Cardiac septum (tissue), 1 donor: ENCODE data around the gene HAUS8. TPM values are rescaled to one million over a fixed set of nuclear protein-coding genes. Genes with fewer than 3 reads are reported as not detected.
A peak's percentile ranks its signal among the peaks of the same experiment; 100 is the strongest.

Experiments
- DNase-seq: peaks from one replicate; pipeline ENCODE4 v3.0.0-alpha.2; 2020; ENCODE audit warnings: low spot score
- intact Hi-C: fragments of 100-400 bp; cut with DNase I; formaldehyde crosslinking; loops from one replicate; pipeline ENCODE4 v1.14.0; 2022
- total RNA-seq: library from RNA; stranded (reverse); fragmentation: NEBNext Ultra II Directional; extraction: Animal tissue kit (Norgen Biotek cat#: 25700); gene quantifications from one replicate; pipeline ENCODE4 v1.2.1, GENCODE V29; 2021
- donor health status: DM: no; HTN: no; CAD: no.

HAUS8 gene
- total RNA-seq, 1 donor from 2014 or later: 2.6 TPM

GRCh38 chr19:17078036-17078919, 3.0 kb upstream of the HAUS8 start:
- DNase-seq: no peak
- intact Hi-C loops: loop anchor here (5.0 kb wide), 1 partner anchor 149 kb away; the partner anchor contains the start of gene OCEL1

GRCh38 chr19:17077447-17078028, 2.3 kb upstream of the HAUS8 start:
- DNase-seq: no peak
- intact Hi-C loops: loop anchor here (5.0 kb wide), 1 partner anchor 150 kb away; the partner anchor contains the start of gene OCEL1

DNA sequence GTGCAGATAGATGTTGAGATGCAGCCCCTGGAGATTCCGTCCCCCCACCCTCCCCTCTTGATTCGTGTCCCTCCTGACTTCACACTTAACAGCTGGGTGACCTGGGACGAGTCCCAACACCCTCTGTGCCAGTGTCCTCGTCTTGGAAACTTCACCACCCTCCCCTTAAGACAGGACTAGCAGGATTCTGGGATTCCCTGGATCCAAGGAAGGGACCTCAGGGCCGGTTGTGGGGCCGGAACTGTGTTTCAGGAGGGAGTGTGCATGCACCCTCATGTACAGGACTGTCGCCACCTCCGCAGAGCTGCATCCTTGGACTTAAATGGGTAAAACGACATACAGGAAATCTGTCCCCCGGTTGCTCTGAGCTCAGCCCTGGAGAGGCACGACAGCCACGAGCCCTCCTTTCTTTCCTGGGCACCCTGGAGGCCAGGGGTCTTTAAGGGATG, 1.3 kb upstream of the HAUS8 start:
- no peak for DNase-seq
- intact Hi-C loops: loop anchor here (5.0 kb wide), 1 partner anchor 151 kb away; the partner anchor contains the start of gene OCEL1

DNA sequence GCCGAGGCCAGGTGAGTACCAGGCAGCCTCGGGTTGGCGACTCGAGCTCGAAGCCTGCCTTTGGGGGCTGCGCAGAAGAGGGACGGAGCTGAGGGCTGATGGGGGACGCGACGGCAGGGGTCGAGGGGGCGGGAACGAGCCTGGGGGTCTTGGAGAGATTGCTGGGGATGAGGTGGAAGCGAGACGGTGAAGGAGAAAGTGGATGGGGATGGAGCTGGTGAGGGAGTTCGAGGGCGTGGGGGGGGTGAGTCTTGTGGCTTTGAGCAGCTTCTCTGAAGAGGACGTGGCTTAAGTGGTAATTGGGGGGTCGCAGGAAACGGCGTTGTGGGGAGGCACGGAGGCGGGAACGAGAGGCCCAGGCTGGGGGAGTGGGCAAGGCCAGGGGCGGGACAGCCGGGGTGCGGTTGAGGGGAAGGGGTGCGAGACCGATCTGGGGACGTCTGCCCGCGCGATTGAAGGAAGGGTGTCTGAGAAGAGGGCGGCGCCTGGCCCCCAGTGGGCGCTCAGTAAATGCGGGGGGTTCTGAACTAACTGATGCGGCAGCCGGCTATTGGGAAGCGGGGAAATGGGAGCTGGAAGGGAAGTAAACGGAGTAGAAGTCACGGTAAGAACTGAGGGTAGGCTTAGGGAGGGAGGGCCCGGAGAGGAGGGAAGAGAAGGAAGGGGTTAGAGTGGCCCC, 751 bp upstream of the HAUS8 start:
- DNase-seq: peak; percentile 79
- intact Hi-C loops: loop anchor here (2.0 to 5.0 kb wide), 2 partner anchors 59 to 151 kb away; partner anchors contain the start of gene OCEL1

DNA sequence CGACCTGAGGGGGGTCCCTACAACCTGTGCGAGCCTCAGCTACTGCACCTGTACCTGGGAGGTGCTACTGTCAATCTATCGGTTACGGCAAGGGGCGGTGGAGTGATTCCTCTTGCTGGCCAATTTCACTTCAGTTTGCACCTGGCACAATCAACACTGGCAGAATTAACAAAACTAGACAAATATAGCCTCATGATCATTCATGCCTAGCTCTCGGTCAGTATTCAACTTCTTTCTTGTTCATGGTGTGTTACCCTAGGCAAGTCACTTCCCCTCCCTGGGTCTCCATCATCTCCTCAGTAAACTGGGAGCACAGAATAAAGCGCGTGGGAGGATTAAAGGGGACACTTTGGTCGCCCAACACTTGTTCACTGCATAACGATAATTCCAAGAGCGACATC, 618 bp downstream of the HAUS8 start:
- intact Hi-C loops: loop anchor here (2.0 to 5.0 kb wide), 2 partner anchors 60 to 153 kb away; partner anchors contain the start of gene OCEL1
- DNase-seq: no peak

GRCh38 chr19:17073869-17074633, 1.2 kb downstream of the HAUS8 start:
- intact Hi-C loops: loop anchor here (2.0 kb wide), 1 partner anchor 61 kb away; no protein-coding TSS in a partner anchor
- DNase-seq: no peak

- intact Hi-C loops: no loop called here
Measured at GRCh38 chr19:17070912-17071311, 4.3 kb downstream of the HAUS8 start.

DNA sequence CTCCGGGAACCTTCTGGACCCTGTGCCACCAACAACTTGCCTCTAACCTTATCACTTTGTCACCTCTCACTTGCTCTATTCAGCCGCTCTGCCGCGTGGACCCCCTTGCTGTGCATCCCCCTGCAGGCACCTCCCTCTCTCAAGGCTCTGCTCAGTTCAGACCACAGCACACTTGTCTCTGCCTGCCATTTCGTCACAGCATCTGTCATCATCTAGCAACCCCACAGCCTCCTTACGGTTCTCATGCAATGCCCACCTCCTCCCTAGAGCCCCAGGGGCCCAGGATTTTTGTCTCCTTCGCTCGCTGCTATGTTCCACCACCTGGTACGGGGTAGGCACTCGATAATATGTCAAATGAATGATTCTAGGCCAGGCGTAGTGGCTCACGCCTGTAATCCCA, 4.8 kb downstream of the HAUS8 start:
- intact Hi-C loops: no loop called here
- no peak for DNase-seq

More at GRCh38 chr19:17070912-17071311, 4.3 kb downstream of the HAUS8 start:
- no peak for DNase-seq

- intact Hi-C loops: loop anchor here (2.0 kb wide), 1 partner anchor 166 kb away; no protein-coding TSS in a partner anchor
- no peak for DNase-seq
Measured at GRCh38 chr19:17069193-17069592, 6.1 kb downstream of the HAUS8 start.

DNA sequence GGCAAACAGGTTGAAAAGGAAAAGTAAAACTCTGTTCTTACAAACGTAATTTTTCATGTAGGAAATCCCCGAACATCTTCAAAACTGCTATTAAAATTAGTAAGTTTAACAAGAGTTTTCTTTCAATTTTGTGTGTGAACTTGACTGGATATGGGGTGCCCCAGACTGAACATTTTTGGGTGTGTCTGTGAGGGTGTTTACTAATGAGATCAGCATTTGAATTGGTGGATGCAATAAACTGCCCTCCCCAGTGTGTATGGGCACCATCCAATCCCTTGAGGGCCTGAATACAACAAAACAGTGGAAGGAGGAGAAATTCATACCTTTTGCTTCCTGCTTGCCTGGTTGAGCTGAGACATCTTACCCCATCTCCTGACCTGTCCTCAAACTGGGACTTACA, 11.8 kb downstream of the HAUS8 start:
- DNase-seq: no peak
- intact Hi-C loops: no loop called here

- intact Hi-C loops: no loop called here
- DNase-seq: no peak
Measured at GRCh38 chr19:17061691-17062090, 13.6 kb downstream of the HAUS8 start.

DNA sequence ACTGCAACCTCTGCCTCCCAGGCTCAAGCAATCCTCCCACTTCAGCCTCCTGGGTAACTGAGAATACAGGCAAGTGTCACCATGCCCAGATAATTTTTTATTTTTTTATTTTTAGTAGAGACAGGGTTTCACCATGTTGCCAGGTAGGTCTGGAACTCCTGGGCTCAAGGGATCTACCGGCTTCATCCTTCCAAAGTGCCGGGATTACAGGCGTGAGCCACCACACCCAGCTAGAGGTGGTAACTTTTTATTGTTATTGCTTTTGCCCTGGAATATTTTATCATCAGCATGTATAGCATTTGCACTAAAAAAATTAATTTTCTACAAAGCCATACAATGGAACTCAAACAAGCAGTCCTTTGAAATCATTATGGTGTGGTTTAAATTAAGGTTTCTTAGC, 14.0 kb downstream of the HAUS8 start:
- intact Hi-C loops: no loop called here
- no peak for DNase-seq

DNA sequence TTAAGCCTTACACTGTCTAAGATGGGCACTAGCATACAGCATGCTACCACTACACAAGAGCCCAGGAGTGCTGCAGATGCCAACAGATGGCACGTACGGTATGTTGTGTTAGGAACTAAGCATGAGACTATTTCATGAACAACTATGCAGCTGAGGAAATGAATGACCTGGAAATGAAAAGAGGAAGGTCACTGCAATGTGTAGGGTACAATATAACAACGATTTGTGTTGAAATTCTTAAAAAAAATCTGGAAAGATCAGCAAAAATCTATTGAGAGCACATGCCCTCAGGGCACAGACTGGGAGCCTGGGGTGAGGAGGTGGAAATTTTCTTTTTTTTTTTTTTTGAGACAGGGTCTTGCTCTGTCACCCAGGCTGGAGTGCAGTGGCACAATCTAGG, 14.4 kb downstream of the HAUS8 start:
- DNase-seq: no peak
- intact Hi-C loops: no loop called here

DNA sequence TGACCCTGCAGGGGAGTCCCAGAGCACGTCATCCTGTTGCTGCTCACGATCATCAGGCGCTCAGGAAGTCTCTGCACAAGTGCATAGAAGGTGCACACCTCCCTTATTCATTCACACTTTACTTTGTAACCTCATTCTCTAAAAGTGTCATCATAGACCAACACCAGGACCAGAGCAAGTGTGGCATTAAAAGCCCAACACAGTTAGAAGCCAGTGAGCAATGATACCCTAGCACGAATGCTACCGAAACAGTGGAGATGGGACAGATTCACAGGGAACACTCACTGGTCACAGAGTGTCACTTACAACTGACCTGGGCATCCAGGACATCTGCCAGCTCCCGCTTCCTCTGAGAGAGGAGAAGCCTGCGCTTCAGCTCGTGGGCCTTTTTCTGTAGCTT, 17.0 kb downstream of the HAUS8 start:
- DNase-seq: no peak
- intact Hi-C loops: no loop called here

DNA sequence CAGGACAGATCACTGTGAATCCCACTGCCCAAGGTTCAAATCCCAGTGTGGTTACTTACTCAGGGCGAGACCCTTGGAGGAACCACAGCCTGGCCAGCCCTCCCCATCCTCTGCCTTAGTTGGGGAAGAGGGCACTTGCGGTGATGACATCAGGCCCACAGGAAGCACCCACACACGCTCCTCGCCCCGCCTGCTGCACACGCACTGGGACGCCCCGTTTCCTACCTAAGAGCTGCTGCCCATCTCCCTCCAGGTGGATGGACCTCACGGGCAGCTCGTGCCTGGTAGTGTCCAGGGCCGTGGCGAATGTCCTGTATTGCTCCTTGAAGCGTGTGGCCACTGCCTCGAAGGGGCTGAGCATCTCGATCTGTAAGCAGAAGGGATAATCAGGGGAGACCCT, 19.6 kb downstream of the HAUS8 start:
- DNase-seq: no peak
- intact Hi-C loops: no loop called here

- intact Hi-C loops: no loop called here
- DNase-seq: no peak
Measured at GRCh38 chr19:17054746-17055145, 20.5 kb downstream of the HAUS8 start.

DNA sequence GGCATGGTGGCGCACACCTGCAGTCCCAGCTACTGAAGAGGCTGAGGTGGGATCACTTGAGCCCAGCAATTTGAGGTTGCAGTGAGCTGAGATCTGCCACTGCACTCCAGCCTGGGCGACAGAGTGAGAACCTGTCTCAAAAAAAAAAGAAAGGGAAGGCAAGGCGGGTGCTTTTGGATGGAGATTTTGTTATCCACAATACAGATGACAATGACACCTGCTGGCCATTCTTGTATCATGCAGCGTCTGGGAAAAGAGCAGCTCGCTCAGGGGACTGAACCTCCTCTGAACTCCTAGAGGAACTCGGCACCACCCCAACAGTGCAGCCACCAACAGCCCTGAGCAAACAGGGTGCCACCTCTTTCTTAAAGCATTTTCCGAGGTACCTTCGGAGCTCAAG, 22.8 kb downstream of the HAUS8 start:
- intact Hi-C loops: loop anchor here (2.0 kb wide), 1 partner anchor 282 kb away; no protein-coding TSS in a partner anchor
- no peak for DNase-seq

GRCh38 chr19:17049711-17050280, 25.5 kb downstream of the HAUS8 start:
- intact Hi-C loops: no loop called here
- DNase-seq: no peak

- intact Hi-C loops: no loop called here
- no peak for DNase-seq
Measured at GRCh38 chr19:17048885-17049453, 26.3 kb downstream of the HAUS8 start.
